ENCODE results near the gene SLC16A1. TPM values are rescaled to one million over a fixed set of nuclear protein-coding genes. Genes with fewer than 3 reads are reported as not detected.

The SLC16A1 gene
- total RNA-seq, 1 donor from 2014 or later, result 79.3 TPM

- TF ChIP-seq CTCF (conservative IDR thresholded peaks at IDR 0.05), result no peak
- H3K4me3 Mint-ChIP-seq, result no peak overlapping the region
- H3K4me1 Mint-ChIP-seq (ENCODE audit: unreplicated experiment), result no peaks in the 10 kb centered on the region
- DNase-seq (ENCODE audit: extremely low spot score, unreplicated experiment), result no peak
- no peaks in the 10 kb centered on the region for H3K9me3 Mint-ChIP-seq
- H3K27me3 Mint-ChIP-seq, result no peaks in the 10 kb centered on the region
- no peak overlapping the region for H3K27ac Mint-ChIP-seq
- no peaks in the 10 kb centered on the region for H3K36me3 Mint-ChIP-seq
These were observed 25.4 kb upstream of the SLC16A1 start for GRCh38 chr1:112981426-112981825.

GRCh38 chr1:112975336-112975735 is 19.3 kb upstream of the SLC16A1 start:
- DNase-seq (ENCODE audit: extremely low spot score, unreplicated experiment), result no peak
- H3K9me3 Mint-ChIP-seq, result no peaks in the 10 kb centered on the region

GRCh38 chr1:112974646-112975045 is 18.6 kb upstream of the SLC16A1 start:
- Mint-ChIP-seq H3K36me3 (peaks cover 11% of the 10 kb centered on the region), H3K27ac (no peak overlapping the region), H3K27me3 (no peaks in the 10 kb centered on the region), H3K9me3 (no peaks in the 10 kb centered on the region), H3K4me1 (ENCODE audit: unreplicated experiment) (no peaks in the 10 kb centered on the region), H3K4me3 (no peak overlapping the region)
- no peak for TF ChIP-seq CTCF (conservative IDR thresholded peaks at IDR 0.05)
- DNase-seq (ENCODE audit: extremely low spot score, unreplicated experiment), result no peak

More at GRCh38 chr1:112975336-112975735, 19.3 kb upstream of the SLC16A1 start:
- H3K27me3 Mint-ChIP-seq, result no peaks in the 10 kb centered on the region
- TF ChIP-seq CTCF (conservative IDR thresholded peaks at IDR 0.05), result no peak
- H3K4me3 Mint-ChIP-seq, result no peak overlapping the region
- H3K27ac Mint-ChIP-seq, result no peak overlapping the region
- peaks cover 7% of the 10 kb centered on the region for H3K36me3 Mint-ChIP-seq
- no peaks in the 10 kb centered on the region for H3K4me1 Mint-ChIP-seq (ENCODE audit: unreplicated experiment)

GRCh38 chr1:112973788-112974187 is 17.8 kb upstream of the SLC16A1 start:
- Mint-ChIP-seq H3K27me3 (no peaks in the 10 kb centered on the region), H3K36me3 (peaks cover 11% of the 10 kb centered on the region), H3K4me1 (ENCODE audit: unreplicated experiment) (no peaks in the 10 kb centered on the region), H3K4me3 (no peak overlapping the region), H3K9me3 (no peaks in the 10 kb centered on the region), H3K27ac (no peak overlapping the region)
- TF ChIP-seq CTCF (conservative IDR thresholded peaks at IDR 0.05), result no peak
- DNase-seq (ENCODE audit: extremely low spot score, unreplicated experiment), result no peak

GRCh38 chr1:112971006-112971405 is 15.0 kb upstream of the SLC16A1 start:
- H3K4me3 Mint-ChIP-seq, result no peak overlapping the region

More at GRCh38 chr1:112971006-112971405, 15.0 kb upstream of the SLC16A1 start:
- Mint-ChIP-seq H3K27ac (no peak overlapping the region), H3K27me3 (no peaks in the 10 kb centered on the region), H3K9me3 (no peaks in the 10 kb centered on the region), H3K4me1 (ENCODE audit: unreplicated experiment) (no peaks in the 10 kb centered on the region), H3K36me3 (peaks cover 22% of the 10 kb centered on the region)
- TF ChIP-seq CTCF (conservative IDR thresholded peaks at IDR 0.05), result no peak
- no peak for DNase-seq (ENCODE audit: extremely low spot score, unreplicated experiment)
